OCI-LY1 (cell line): ENCODE measurements around the gene CFAP77.

Source experiments
- H2AFZ ChIP-seq: fragments of 200-600 bp; sonication (generic), shearing (Covaris generic); 2 replicates; pipeline ENCODE4 v1.6.0; 2014; ENCODE audit warnings: antibody characterized with exemption, mild to moderate bottlenecking, low read length
- H3F3A ChIP-seq: fragments of 200-600 bp; sonication (generic), shearing (Covaris generic); 2 replicates; pipeline ENCODE4 v1.6.0; 2014; ENCODE audit warnings: mild to moderate bottlenecking, antibody characterized with exemption, low read length, moderate library complexity; ENCODE audit not compliant: insufficient read depth
- H3K27ac ChIP-seq: fragments of 200-600 bp; sonication (generic); 2 replicates; pipeline ENCODE4 v1.5.1; 2014; ENCODE audit warnings: low read length, mixed run types, mild to moderate bottlenecking, low read depth; ENCODE audit not compliant: poor library complexity, severe bottlenecking
- H3K27me3 ChIP-seq: fragments of 200-600 bp; sonication (generic); 2 replicates; pipeline ENCODE4 v1.6.0; 2014; ENCODE audit warnings: antibody characterized with exemption, mild to moderate bottlenecking, low read length, moderate library complexity; ENCODE audit not compliant: insufficient read depth
- H3K36me3 ChIP-seq: fragments of 200-600 bp; sonication (generic); 2 replicates; pipeline ENCODE4 v1.6.1; 2014; ENCODE audit warnings: mild to moderate bottlenecking, antibody characterized with exemption, low read length, moderate library complexity, mixed read lengths; ENCODE audit not compliant: insufficient read depth
- H3K4me1 ChIP-seq: fragments of 200-600 bp; sonication (generic); 2 replicates; pipeline ENCODE4 v1.5.1; 2014; ENCODE audit warnings: mild to moderate bottlenecking, low read length, moderate library complexity; ENCODE audit not compliant: insufficient read depth, severe bottlenecking
- H3K4me2 ChIP-seq: fragments of 200-600 bp; sonication (generic), shearing (Covaris generic); 2 replicates; pipeline ENCODE4 v1.6.1; 2014; ENCODE audit warnings: low read length
- H3K4me3 ChIP-seq: fragments of 200-600 bp; sonication (generic); 2 replicates; pipeline ENCODE4 v1.5.1; 2014; ENCODE audit warnings: low read length, low read depth, mild to moderate bottlenecking, mixed read lengths; ENCODE audit not compliant: poor library complexity, severe bottlenecking
- H3K79me2 ChIP-seq: fragments of 200-600 bp; shearing (Covaris generic); 2 replicates; pipeline ENCODE4 v1.6.1; 2016; ENCODE audit warnings: mixed run types, low read length, mixed read lengths; ENCODE audit not compliant: insufficient read depth
- H3K9ac ChIP-seq: fragments of 200-600 bp; sonication (generic), shearing (Covaris generic); 2 replicates; pipeline ENCODE4 v1.6.1; 2014; ENCODE audit warnings: mild to moderate bottlenecking, low read length, mixed read lengths
- H3K9me2 ChIP-seq: fragments of 200-600 bp; sonication (generic), shearing (Covaris generic); 2 replicates; pipeline ENCODE4 v1.6.1; 2014; ENCODE audit warnings: low read depth, mild to moderate bottlenecking, low read length, mixed read lengths
- H3K9me3 ChIP-seq: fragments of 200-600 bp; shearing (Covaris generic); 2 replicates; pipeline ENCODE4 v1.6.1; 2014; ENCODE audit warnings: low read length, mixed read lengths
- H4K20me1 ChIP-seq: fragments of 200-600 bp; sonication (generic), shearing (Covaris generic); 2 replicates; pipeline ENCODE4 v1.6.0; 2016; ENCODE audit warnings: mild to moderate bottlenecking, low read length; ENCODE audit not compliant: insufficient read depth
- CTCF ChIP-seq: fragments of 200-600 bp; sonication (generic), shearing (Covaris generic); IDR thresholded peaks from 2 replicates; pipeline ENCODE4 v1.5.1; 2017; ENCODE audit warnings: mild to moderate bottlenecking, antibody characterized with exemption, low read length, moderate library complexity, mixed read lengths
- EZH2 ChIP-seq: fragments of 200-600 bp; sonication (generic), shearing (Covaris generic); IDR thresholded peaks from 2 replicates; pipeline ENCODE4 v1.8.0; 2017; ENCODE audit warnings: borderline replicate concordance, mixed run types, mild to moderate bottlenecking, antibody characterized with exemption, low read length, moderate library complexity, mixed read lengths

CFAP77 gene

GRCh38 chr9:132504488-132504887 is 94.5 kb downstream of the CFAP77 start:
- Histone ChIP-seq H3K9me2 (no peaks in the 10 kb centered on the region), H3K4me1 (no peaks in the 10 kb centered on the region), H4K20me1 (no peaks in the 10 kb centered on the region), H3K79me2 (no peaks in the 10 kb centered on the region), H3K36me3 (no peaks in the 10 kb centered on the region), H3K27ac (no peak overlapping the region), H3K27me3 (0 out of 2 replicates have a peak, but pooled peaks cover 3% of the 10 kb centered on the region), H3K9ac (no peak overlapping the region), H3K4me2 (no peak overlapping the region), H3K9me3 (no peaks in the 10 kb centered on the region), H3F3A (no peaks in the 10 kb centered on the region), H3K4me3 (no peak overlapping the region), H2AFZ (no peak overlapping the region)
- no peak for TF ChIP-seq EZH2
- TF ChIP-seq CTCF, result no peak

GRCh38 chr9:132505991-132506655 is 96.1 kb downstream of the CFAP77 start:
- Histone ChIP-seq H4K20me1 (no peaks in the 10 kb centered on the region), H3K9ac (no peak overlapping the region), H3K27me3 (0 out of 2 replicates have a peak, but pooled peaks cover 3% of the 10 kb centered on the region), H3F3A (no peaks in the 10 kb centered on the region), H2AFZ (no peak overlapping the region), H3K36me3 (no peaks in the 10 kb centered on the region), H3K4me2 (no peak overlapping the region), H3K79me2 (no peaks in the 10 kb centered on the region), H3K9me2 (no peaks in the 10 kb centered on the region), H3K27ac (no peak overlapping the region), H3K4me3 (no peak overlapping the region), H3K9me3 (no peaks in the 10 kb centered on the region), H3K4me1 (no peaks in the 10 kb centered on the region)
- TF ChIP-seq EZH2 (no peak), CTCF (no peak)

GRCh38 chr9:132506977-132507669 is 97.1 kb downstream of the CFAP77 start:
- H3K9ac ChIP-seq, result no peak overlapping the region
- 0 out of 2 replicates have a peak, but pooled peaks cover 3% of the 10 kb centered on the region for H3K27me3 ChIP-seq
- H3K79me2 ChIP-seq, result no peaks in the 10 kb centered on the region
- H3F3A ChIP-seq, result no peaks in the 10 kb centered on the region
- H3K4me3 ChIP-seq, result no peak overlapping the region
- no peak overlapping the region for H3K4me2 ChIP-seq
- no peak overlapping the region for H2AFZ ChIP-seq
- no peaks in the 10 kb centered on the region for H3K9me2 ChIP-seq
- no peaks in the 10 kb centered on the region for H3K9me3 ChIP-seq
- TF ChIP-seq EZH2 (no peak), CTCF (no peak)
- H3K27ac ChIP-seq, result no peak overlapping the region
- no peaks in the 10 kb centered on the region for H3K36me3 ChIP-seq
- H3K4me1 ChIP-seq, result no peaks in the 10 kb centered on the region
- H4K20me1 ChIP-seq, result no peaks in the 10 kb centered on the region
